GM19351 (cell line): ENCODE results near the gene PAX2.

ENCODE experiments used
- ATAC-seq: cut with Tn5 transposase; IDR thresholded peaks from one replicate; pipeline ENCODE4 v1.9.1; 2021; ENCODE audit warnings: mild to moderate bottlenecking, moderate library complexity; ENCODE audit not compliant: unreplicated experiment

PAX2 gene

DNA sequence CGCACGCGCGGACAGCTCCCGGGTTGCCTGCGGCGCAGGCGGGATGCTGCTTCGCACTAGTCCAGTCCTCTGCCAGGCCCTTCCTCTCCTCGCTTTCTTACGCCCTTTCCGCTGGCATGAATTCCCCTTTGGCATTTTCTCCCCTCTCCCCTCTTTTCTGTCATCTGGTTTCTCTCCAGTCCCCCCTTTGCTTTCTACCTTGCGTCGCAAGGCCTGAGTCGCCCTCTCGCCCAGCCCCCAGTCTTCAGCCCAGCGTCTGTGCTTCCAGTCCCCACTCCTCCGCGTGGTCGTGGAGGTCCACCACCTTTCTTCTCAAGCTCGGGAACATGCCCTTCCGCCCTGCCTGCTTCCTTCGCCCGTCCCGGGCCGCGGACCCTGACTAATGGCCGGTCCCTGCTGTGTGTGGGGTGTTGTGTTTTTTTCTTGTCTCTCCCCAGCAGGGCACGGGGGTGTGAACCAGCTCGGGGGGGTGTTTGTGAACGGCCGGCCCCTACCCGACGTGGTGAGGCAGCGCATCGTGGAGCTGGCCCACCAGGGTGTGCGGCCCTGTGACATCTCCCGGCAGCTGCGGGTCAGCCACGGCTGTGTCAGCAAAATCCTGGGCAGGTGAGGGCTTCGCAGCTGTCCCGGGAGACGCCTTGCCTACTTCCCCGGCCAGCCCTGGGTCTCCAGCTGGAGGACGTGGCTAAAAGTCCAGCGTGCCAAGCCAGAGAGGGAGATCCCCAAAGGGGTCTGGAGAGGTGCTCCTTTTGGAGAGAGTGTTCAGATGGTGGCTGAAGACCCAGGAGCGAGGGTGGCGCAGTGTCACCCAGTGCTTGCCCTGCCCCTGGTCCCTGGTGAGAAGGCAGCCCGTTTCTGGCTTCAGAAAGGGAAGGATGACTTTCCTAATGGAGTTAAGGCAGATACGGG is 4.2 kb downstream of the PAX2 start:
- ATAC-seq = no peak

DNA sequence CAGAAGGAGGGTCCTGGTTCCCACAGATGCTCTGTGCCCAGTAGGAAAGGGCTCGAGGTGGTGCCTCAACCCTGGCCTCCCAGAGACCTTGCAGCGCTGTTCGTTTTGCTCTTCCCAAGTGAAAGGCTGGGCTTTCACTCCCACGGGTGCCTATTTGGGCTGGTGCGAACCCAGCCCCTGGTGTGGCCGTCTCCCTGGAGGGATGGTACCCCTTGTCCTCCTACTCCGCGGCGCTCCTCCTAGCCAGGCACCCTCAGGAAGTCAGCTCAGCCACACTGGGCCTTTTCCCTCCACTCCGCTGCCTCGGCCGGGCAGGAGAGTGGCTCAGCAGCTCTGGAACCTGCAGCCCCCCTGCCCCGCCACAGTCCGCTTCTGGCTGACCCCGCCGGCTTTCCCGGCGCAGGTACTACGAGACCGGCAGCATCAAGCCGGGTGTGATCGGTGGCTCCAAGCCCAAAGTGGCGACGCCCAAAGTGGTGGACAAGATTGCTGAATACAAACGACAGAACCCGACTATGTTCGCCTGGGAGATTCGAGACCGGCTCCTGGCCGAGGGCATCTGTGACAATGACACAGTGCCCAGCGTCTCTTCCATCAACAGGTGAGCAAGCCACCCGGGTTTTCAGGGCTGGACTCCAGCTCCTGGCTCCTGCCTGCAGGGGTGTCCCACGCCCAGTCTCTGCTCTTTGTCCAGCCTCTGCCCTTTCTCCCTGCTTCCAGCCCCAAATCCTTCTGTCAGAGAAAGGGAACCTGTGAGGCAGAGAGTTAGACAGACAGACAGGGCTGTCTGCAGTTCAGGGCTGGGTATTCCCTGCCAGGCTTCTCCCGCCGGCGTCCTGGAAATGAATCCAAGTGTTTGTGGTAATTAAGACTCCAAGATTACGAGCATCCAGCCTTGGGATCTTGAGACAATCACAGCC is 5.2 kb downstream of the PAX2 start:
- no peak for ATAC-seq

DNA sequence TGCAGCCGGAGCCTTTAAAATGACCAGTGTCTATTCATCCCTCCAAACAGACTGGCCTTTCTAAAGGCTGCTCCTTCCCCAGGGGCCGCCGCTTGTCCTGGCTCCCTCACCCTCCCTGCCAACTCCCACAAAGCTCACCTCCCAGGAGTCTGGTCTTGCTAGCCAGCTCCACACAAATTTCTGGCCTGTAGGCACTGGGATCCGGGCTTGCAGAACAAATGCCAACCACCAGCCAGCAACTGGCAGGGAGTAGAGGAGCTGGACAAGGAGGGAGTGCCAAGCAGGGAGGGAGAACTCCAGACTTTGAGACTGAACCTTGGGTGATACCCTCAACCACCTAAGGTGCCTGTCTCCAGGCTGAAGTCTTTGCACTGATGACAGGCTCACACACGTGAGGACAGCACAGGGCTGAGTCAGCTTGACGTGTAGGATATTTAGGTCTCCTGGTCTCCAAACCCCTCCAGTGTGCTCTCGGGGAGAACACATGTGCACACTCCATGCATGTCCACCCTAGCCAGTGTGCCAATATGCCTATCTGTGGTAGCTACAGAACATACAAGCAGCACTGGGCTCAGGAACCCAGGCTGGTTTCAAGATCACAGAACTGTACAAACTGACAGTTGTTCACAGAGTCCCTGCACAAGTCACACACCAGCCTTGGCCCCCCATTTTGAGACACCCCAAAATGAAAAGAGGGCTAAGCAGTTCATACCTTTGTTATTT is 6.0 kb downstream of the PAX2 start:
- no peak for ATAC-seq

DNA sequence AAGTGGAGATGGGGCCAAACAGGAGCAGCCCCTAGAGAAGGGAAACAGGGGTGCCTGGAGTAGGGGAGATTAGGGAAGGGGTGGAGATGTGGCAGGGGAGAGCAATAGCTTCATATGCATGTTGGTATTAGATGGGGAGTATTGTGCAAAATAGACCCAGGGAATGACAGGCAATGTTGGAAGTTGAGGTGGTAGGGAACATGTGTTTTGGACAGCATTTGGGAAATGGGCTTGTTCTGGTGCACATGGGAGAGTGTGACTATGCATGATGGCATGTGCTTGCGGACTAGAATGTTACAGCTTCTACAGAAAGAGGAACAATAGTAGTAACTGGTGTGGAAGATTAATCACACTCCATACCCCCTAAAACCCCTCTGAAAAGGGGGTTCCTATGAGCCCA is 10.4 kb downstream of the PAX2 start:
- ATAC-seq = no peak

DNA sequence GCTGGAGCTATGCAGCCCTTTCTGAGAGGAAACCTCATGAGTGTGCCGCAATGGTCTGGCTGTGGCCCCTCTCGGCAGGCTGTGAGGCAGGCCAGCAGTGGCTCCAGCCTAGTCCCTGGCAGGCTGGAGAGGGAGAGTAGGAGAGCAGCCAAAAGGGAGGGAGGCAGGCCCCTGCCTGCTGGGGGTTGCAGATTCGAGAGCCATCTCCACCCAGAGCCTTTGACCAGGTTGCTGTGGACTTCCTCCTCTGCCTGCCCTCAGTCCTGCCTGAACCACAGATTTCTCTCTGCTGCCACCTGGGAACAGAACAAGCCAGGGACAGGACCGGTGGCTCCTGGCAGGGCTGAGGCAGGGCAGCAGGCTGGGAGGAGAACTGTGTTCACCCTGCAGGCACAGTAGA is 13.9 kb downstream of the PAX2 start:
- no peak for ATAC-seq

DNA sequence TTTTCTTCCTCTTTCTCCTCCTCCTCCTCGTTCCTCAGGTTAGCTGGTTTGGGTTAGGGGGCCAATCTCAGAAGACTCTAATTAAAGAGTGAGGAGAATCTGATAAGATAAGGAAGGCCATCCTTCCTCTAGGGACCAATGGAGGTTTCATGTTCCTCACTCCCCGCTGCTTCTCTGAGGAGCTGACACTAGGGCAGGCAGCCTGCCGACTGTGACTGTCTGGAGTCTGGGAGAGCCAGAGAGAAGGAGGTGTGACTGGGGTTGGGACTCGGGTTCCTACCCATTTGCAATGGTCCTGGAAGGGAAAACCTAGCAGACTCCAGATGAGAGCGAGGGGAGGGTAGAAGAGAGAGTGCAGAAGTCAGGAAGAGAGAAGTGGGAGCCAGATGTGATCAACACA is 15.3 kb downstream of the PAX2 start:
- no peak for ATAC-seq

DNA sequence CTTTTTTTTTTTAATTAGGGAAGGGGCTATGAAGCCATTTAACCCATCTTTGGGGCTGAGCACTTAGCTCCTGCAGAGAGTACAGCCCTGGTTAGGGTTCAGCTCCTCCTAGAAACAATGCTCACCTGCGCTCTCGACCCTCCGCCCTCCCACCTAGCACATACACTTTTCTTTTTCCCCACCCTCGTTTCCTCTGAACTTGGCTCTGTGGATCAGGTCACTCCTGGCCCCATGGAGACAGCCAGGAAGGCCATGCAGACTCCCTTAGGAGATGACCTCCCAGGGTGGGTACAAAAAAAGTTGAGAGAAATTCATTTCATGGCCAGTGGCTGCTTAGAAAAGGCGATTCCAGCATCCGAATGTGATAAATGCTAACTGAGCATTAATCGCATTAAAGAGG is 15.8 kb downstream of the PAX2 start:
- ATAC-seq = no peak

DNA sequence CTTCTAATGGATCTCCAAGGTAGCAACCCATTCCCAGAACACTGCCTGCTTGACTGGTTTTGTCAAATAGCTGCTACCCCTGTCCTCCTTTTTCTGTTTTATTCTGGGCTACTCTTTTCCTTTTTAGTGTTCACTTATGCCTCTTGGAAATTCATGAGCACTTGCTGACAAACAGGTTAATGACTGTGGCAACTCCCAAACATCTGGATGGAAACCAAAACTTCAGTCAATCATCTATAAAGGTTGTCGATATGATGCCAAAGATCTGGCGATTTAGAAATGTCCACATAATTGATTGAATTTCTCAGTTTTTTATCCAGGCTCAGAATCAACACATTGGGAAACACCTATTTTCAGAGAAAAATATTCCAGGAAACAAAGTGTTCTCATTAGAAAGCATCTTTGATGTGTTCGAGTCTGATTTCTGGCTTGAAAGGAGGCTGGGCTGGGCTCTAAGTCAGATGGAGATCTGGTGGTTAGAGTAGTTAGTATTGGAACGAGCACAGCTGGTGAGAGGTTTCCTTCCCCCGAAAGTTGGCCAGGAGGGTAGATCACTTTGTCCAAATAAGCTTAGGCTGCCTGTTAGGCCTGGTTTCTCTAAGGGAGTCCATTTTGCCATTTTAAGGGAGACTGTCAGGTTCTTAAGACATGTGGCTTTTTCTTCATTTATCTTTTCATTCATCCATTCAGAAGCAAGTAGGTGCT is 17.8 kb downstream of the PAX2 start:
- no peak for ATAC-seq

DNA sequence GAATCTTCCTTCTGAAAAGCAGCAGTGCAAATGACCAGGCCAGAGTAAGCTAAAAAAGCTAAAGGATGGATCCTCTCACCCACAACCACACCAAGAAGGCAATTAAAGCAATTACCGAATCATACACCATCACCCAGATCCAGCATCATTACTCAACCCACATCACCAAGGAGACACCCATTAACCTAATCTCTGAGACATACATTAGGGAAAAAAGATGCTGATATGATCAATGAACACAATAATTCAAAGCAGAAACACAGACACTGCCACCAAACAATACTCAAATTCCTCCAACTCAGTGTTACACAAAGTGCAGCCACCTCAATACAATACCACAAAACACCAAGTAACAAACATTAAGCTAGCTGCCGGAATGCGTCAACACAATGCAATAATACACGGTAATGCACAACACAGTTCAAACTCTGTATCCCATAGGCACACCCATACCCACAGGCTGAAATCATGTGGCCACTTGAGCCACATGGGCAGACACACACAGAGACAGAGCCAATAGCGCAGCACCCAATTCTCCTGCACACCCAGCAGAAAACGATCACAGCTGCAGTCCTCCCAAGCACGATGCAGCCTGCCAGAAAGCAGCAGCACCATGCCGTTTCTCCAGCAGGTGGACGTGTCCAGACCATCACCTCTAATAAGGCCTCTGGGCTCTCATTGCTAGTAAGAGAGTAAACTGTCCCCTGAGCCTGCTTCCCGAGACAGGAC is 21.5 kb downstream of the PAX2 start:
- ATAC-seq = no peak

DNA sequence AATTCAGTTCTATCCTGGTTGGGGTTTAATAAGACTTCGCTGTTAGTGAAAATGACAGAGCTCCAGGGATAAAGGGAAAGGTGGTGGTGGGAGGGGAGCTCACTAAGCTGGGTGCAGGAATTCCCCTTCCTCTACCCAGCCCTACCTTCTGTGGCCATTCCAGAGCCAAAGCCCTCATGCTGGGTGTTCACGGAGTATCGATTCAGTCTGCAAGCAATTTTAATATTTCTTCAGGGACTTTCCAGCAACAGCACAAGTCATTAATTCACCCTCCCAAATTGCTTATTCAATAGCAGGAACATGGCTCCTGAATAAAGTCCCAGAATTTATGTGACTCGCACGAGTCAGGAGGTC is 22.0 kb downstream of the PAX2 start:
- ATAC-seq = no peak

DNA sequence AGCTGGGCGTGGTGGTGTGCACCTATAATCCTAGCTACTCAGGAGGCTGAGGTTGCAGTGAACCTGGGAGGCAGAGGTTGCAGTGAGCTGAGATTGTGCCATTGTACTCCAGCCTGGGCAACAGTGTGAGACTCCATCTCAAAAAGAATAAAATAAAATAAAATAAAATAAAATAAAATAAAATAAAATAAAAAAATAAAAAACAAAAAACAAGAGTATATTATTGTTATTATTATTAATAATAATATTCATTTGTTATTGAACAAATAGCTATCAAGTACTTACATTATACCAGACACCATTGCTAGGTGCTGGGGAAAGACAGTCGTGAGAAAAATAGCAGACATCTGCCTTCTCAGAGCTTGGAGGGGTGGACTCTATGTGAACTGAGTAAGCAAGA is 24.1 kb downstream of the PAX2 start:
- no peak for ATAC-seq

DNA sequence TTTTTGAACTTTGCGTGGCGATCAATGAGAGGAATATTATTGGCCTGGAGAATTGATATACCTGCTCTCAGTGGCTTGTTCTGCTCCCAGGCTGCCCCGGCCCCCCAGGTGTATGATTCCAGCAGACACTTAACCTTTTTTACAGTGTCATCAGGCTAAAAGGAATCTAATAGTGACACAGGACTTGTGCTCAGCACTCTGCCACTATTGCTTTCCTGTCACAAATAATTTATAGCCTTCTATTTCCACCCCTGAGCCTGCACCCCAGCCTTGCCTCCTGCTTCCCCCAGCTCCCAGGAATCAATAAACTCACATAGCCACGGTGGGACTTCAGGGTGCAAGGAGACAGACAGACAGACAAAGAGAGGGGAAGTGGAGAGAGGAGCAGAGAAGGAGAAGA is 28.3 kb downstream of the PAX2 start:
- no peak for ATAC-seq

DNA sequence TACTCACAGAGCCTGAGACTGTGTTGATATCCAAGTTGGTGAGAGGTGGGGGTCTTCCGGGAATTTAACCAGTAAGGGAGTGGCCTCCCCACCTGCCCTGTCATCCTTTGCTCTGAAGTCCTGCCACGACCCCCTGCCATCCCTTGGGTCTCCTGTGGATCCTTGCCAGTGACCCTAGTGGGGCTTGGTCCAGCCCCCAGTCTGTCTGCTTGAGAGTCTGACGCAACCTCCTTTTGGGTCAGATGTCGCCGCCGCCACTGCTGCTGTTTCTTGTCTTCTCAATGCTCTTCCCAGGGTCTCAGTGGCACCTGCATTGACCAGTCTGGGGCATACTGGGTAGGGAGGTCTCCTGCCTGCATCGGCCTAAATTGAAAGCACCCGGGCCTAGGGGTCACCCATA is 28.8 kb downstream of the PAX2 start:
- no peak for ATAC-seq

DNA sequence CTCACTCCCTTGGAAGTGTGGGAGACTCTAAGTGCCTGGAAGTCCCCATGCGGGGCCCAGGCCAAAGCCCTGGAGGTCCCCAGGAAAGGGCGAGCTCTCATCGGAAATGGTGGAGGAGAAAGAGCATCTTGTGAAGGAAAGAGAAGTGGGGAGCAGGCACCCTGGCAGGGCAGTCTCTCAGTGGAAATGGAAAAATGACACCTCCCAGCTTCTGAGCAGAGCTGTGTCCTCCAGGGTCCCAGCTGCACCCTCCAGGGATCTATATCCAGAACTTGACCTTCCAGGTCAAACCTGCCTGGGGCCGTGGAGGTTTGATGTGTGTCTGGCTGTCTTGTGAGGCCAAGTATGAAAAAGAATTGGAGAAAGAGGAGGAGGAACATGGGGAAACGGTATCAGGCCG is 29.5 kb downstream of the PAX2 start:
- no peak for ATAC-seq

DNA sequence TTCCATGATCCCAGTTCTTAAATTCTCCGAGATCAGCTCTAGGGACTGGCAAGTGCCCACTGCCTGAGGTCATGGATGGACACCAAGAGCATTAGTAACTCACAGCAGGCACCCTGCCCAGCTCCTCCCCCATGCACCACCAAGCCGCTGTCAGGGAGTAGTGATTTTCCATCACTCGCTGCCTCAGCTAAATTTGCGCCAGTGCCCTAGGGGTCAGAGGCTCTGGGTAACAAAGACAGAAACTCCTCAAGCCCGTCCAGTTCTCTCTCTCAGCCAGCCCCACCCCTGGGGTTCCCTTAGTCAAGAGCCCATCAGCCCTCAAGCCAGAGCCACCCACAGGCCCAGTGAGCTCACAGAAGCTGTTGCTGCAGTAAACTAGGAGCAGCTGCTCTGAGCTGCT is 30.0 kb downstream of the PAX2 start:
- no peak for ATAC-seq

DNA sequence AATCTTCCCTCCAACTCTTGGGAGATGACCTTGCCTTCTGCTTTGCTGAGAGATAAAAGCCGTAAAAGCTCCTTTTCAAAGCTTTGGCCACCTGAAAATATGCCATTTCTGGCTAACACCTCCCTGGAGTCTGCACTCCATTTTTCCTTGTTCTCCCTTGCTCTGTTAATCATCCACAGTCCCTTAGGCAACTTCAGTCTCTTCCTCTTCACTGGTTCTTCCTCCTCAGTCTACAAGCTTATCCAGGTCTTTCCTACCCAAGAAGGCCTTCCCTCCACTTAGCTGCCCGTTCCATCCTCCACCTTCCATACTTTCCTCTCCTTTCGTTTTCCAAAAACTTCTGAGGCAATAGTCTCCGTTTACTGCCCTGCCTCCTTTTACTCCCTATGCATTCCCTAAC is 30.5 kb downstream of the PAX2 start:
- no peak for ATAC-seq

DNA sequence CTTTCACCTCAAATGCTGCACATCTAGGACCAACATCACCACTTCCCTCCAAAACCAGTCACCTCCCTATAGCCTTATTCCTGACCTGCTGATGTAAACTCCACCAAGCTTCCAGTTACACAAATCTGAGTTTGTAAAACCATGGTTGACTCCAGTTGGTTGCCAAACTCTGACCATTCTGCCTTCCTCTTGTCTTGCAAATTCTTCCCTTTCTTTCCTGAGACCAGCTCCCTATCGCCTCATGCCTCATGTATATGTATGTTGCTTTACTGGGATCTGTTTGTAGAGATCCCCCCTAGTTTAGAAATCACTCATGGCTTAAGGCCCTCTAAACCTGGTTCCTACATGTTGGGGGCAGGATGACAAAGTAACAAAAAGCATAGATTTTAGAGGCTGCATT is 31.3 kb downstream of the PAX2 start:
- ATAC-seq = no peak

DNA sequence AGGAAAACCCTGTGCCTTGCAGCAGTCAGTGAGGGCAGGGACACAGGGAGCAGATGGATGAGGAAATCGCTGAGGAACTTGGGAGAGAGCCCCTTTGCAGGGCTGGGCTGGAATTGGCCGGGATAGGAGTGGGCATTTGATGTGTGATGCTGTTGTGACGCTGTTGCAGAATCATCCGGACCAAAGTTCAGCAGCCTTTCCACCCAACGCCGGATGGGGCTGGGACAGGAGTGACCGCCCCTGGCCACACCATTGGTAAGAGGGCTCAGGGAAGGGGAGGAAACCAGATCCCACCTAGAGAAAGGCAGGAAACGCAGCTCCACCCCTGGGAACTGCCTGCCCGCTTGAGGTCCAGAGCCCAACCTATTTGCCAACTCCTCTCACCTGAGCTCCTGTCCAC is 33.9 kb downstream of the PAX2 start:
- ATAC-seq = no peak

DNA sequence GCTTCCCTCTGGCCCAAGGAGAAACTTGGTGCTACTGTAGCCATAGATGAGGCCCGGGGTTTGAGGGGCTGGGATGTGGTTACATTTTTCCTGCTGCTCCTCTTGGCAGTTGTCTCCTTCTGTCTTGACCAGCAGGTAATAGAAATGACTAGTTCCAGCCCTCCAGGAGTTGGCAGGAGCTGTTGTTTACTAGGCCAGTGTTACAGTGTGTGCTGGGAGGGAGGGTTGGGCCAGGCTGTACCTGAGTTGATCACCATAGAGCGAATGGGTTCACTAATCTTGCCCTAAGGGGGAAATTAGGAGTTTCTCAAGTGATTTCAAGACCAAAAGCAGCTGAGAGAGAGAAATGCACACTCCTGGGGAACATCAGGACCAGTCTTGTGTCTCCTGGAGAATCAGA is 34.9 kb downstream of the PAX2 start:
- no peak for ATAC-seq

DNA sequence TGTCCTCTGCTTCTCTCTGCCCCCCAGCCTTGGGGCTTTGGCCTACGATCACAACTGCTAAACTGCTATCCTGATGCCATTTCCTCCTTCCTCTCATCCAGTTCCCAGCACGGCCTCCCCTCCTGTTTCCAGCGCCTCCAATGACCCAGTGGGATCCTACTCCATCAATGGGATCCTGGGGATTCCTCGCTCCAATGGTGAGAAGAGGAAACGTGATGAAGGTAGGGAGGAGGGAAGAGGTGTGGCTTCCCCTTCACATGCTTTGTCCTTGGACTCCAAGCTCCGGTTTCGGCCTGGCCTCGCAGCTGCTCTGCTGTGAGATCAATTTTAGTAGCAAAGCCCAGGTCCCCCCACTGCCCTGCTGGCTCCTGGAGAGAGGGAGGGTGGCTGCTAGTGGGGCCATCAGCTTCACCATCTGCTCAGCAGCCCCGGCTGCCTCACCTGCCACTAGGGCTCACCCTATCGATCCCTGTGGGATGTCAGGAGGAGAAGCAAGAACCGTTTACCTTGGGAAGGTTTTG is 35.8 kb downstream of the PAX2 start:
- no peak for ATAC-seq
